GM18511 (cell line): ENCODE data around the gene PTPN2.
"Not testable (repeated sequence)": the region's sequence is repeated elsewhere in the genome, so short reads cannot be mapped to it uniquely, and the experiment has no call there.

ENCODE experiments used
- ATAC-seq: cut with Tn5 transposase; IDR thresholded peaks from one replicate; pipeline ENCODE4 v1.9.1; 2021; ENCODE audit warnings: mild to moderate bottlenecking, moderate library complexity; ENCODE audit not compliant: unreplicated experiment

Gene PTPN2

DNA sequence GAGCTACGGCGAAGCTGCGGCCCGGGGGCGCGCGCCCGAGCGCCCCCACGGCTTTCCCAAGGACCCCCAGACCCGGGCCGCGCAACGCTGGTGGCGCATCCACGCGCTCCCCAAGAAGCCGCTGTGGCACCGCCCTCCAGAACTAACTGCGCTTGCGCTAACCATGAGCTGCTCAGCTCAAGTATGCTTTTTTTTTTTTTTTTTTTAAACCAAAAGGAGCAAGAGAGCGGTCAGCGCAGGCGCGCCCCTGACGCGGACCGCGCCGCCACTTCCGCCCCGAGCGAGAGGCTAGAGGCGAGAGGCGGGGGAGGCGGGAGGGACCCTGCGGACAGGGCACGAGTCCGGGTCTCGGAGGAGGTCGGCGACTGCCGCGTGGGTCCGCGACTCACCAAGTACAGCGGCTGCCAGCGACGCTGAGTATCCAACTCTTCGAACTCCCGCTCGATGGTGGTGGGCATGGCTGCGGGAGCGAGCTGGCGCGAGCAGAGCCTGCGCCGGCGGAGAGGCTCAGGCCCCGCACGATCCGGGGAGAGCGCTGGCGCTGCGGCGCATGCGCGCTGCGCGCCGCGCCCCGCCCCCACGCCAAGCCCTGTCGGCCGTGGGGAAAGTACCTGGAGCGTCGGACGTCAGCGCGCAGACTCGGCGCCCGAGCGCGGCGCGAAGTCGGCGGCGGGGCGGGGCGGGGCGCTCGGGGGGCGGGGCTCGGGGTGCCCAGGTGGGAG lies at the start of gene PTPN2:
PTPN2 (minus strand) TSS at position 554 of the 722 bp plus-strand sequence; CDS start at position 458, 96 bp downstream.
- ATAC-seq = peak; percentile 79

DNA sequence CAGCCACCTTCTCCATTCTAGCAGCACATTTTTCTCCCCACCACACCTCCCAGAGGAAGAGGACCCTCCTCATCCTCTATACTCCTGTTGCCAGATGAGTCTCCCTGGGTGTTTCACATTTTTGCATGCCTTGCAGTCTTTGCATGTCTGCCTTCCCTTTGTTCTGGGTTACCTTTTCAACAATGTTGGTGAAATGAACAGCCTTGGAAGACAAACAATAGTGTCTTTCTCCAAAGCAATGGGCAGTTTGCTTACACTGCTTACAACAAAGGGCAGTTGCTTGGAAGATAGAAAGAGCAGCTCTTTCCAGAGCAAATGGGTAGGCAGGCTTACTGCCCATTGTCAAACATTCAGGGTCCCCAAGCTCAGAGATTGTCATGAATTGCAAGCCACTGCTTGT lies 49.3 kb upstream of the PTPN2 start:
- ATAC-seq = no peak

DNA sequence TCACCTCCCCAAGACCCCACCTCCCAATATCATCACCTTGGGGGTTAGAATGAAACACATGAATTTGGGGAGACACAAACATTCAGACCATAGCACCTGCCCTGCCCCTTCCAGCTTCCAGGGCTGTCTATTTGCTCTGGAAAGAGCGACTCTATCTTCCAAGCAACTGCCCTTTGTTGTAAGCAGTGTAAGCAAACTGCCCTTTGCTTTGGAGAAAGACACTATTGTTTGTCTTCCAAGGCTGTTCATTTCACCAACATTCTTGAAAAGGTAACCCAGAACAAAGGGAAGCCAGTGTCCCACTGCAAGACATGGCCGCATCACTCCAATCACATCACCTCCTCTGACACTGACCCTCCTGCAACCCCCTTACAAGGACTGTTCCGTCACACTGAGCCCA lies 46.9 kb upstream of the PTPN2 start:
- no peak for ATAC-seq

- no peak for ATAC-seq
Observed at GRCh38 chr18:12930376-12930775, 46.3 kb upstream of the PTPN2 start.

- ATAC-seq = no peak
Observed at GRCh38 chr18:12929477-12930083, 45.5 kb upstream of the PTPN2 start.

DNA sequence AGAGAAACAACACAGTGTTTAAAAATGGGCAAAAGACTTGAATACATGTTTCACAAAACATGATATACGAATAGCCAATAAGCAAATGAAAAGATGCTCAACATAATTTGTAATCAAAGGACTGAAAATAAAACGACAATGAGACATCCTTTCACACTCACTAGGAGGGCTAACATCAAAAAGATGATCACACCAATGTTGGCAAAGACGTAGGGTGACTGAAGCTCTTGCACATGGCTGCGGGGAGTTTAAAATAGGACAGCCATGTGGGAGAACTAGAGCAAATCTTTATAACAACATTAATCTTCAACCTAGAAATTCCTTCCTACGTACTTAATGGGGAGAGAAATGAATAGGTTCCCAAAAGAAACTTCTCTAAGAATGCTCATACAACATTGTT lies 44.6 kb upstream of the PTPN2 start:
- no peak for ATAC-seq

DNA sequence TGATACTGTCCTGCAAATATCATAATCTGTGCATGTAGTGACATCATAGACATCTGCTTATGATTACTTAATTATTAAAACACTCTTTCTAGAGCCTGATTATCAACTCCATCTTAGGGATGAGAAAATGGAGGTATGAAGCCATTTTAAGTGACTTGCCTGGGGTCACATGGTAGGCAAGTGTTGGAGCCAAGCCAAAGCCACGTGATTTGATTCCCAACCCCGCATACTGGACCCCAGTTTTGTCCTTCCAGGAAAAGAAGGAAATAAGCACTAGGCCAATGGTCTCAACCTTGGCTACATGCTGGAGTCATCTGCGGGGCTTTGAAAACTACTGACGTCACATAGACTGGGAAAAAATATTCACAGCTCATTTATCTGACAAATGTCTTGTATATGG lies 44.2 kb upstream of the PTPN2 start:
- no peak for ATAC-seq

- ATAC-seq = no peak
Observed at GRCh38 chr18:12924616-12925015, 40.6 kb upstream of the PTPN2 start.

GRCh38 chr18:12922266-12922665 lies 38.2 kb upstream of the PTPN2 start:
- no peak for ATAC-seq

- peak; percentile 75 for ATAC-seq
Observed at GRCh38 chr18:12921178-12921577, 37.1 kb upstream of the PTPN2 start.

DNA sequence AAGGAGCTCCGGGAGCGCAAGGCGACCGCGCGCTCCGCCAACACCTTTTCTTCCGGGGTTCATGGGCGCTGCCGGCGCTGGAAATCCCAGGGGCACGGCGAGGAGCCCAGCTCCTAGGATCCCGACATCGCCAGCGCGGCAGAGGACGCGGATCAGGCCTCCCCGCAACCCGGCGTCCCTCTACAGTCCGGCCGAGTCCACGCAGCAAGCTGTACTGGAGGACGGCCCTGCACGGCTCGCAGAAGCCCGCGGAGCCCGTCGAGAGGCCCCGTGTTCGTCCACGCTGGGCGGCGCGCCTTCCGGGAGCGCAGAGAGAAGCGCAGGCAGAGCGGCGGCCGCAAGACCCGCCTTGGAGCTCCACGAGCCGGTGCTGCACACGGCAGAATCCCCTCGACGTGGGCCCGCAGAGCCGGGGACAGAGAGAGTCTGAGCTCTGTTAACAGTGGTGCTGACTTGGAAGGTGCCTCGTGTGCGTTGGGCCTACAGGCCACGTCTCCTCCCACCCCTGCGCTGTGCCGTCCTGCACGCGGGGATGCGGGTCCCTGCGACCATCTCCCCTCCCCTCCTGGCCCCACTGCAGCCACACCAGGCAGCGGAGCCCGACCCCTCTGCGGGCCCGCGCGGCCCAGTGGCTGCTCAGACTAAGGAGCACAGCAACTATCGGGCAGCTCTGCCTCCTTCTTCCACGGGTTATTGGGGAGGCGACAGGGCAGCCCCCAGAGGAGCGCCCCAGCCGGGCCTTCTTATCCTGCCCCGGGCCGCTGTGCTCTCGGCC lies 28.1 kb upstream of the PTPN2 start:
- ATAC-seq = no peak

DNA sequence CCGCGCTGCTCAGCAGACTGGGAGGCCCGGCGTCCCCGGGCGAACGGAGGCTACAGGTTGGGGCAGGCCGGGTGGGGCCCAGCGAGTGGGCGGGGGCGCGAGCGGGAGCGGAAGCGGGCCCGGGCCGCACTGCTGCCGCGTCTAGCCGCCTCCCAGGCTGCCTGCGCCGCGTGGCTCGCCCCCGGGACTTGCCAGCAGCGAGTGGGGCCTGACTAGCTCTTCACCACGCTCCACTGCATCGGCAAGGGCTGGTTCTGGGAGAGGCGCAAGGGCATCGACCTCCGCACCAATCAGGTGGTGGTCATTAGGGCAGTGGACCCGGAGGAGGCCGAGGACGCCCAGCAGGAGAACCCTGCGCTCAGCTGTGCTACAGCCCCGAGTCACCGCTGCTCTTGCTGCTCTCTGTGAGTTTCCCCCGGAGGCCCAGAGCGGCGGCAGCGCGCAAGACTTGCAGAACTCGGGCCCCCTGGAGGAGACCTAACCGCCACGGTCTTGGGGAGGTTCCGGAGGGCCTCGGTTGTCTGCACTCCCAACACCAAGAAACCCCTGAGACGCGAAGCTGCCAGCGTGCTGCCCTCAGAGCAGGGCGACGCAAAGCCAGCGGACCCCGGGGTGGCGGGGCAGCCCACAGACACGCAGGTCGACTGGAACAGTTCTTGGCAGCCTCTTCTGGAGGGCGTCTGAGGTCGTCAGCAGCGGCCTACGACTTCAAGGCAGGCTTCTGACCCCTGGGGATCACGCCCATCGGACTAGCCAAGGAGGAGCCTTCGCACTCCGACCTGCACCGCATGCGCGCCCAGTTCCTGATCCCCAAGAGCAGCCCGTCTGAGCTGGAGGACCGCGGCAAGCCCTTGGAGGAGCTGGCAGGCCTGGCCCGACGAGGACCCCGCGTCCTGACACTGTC lies 27.2 kb upstream of the PTPN2 start:
- ATAC-seq = peak; percentile 56

GRCh38 chr18:12908706-12909105 lies 24.7 kb upstream of the PTPN2 start:
- ATAC-seq = no peak

DNA sequence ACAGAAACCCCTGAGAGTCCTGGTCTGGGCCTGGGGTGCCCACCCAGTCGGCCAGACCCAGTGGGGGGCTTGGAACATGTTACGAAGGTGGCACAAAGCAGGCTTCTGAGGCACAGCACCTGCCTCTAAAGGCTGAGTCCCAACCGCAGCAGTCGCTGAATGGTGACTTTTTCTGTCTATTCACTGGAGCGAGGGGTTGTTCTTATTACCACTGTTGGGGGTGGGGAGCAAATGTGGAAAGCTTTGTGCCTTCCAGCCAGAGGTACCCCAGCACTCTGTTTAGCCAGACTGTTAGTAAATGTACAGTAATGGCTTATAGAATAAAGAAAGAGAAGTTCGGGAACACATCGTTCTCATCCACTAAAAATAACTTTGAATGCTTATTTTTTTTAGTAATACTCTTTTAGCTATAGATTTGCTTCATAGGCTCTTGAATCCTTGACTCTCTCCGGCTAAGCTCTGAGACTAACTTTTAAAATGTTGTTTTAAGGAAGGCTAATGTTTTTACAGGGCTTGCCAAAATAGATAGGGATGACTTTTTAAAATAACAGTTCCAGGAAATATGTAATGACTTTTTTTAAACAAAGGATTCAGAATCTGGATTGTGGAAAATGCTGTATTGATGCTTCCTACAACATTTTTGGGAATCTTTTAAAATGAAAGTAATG lies 23.4 kb upstream of the PTPN2 start:
- no peak for ATAC-seq

GRCh38 chr18:12906773-12907172 lies 22.7 kb upstream of the PTPN2 start:
- no peak for ATAC-seq

GRCh38 chr18:12906119-12906518 lies 22.1 kb upstream of the PTPN2 start:
- no peak for ATAC-seq

DNA sequence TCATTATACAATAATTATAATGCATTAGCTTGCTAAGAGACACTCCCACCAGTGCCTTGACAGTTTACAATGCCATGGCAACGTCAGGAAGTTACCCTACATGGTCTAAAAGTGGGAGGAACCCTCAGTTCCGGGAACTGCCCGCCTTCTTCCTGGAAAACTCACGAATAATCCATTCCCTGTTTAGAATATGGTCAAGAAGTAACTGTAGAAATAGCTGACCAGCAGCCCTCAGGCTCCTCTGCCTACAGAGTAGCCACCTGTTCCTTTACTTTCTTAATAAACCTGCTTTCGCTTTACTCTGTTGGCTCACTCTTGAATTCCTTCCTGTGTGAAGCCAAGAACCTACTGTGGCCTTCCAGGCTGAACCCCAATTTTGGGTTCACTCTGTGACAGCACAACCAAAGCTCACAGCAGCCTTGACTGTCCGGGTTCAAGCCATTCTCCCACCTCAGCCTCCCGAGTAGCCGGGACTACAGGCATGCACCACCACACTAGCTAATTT lies 20.0 kb upstream of the PTPN2 start:
- no peak for ATAC-seq

DNA sequence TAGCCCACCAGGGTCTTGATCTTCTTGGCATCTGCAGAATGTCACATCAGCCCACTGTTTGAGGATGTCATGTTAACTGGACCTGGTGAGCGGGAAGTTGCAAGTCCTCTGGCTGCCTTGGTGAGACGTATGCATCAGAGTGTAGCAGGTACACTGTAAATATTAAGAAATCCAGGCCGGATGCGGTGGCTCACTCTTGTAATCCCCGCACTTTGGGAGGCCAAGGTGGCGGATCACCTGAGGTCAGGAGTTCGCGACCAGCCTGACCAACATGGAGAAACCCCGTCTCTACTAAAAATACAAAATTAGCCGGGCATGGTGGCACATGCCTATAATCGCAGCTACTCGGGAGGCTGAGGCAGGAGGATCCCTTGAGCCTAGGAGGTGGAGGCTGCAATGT lies 17.2 kb upstream of the PTPN2 start:
- ATAC-seq = not testable (repeated sequence)

DNA sequence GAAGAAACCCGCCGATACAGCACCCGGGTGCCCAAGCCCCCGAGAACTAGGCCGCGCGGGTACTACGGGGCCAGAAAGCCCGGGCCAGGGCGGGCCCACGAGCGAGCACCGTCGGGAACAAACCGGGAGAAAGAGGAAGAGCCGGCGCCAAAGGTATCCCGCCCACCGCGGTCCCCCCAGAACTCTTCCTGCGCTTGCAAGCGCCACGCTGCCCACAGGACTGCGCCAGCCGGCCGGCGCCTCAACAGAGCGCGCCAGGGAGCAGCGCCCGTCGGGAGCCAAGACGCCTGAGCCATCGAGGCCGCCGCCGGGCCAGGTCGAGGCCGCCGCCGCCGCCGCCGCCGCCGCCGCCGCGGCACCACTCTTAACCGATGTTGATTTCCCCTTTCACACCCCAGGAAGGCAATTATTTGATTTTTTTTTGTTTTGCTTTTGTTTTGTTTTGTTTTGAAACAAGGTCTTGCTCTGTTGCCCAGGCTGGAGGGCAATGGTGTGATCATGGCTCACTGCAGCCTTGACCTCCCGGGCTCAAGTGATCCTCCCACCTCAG lies 12.8 kb upstream of the PTPN2 start:
- not testable (repeated sequence) for ATAC-seq

GRCh38 chr18:12895626-12896025 lies 11.6 kb upstream of the PTPN2 start:
- ATAC-seq = no peak
